ACHN (cell line): ENCODE data around the gene RYR3.

Source experiments
- DNase-seq: peaks from one replicate; pipeline ENCODE4 v3.0.0-alpha.2; 2015
- in situ Hi-C: cut with HindIII; loops from 2 replicates; pipeline ENCODE4 v1.10.0; 2017; ENCODE audit warnings: low sequenced_read_pairs, low pct_ligation_motif_present, low pct_unique_long_range_greater_than_20kb

RYR3 gene

GRCh38 chr15:33313491-33313890 lies 2.7 kb downstream of the RYR3 start:
- DNase-seq: no peak
- in situ Hi-C loops: no loop called here

GRCh38 chr15:33314069-33314468 lies 3.3 kb downstream of the RYR3 start:
- in situ Hi-C loops: no loop called here
- peak; percentile 8 for DNase-seq

GRCh38 chr15:33315044-33315443 lies 4.3 kb downstream of the RYR3 start:
- in situ Hi-C loops: no loop called here
- DNase-seq: no peak

GRCh38 chr15:33317896-33318295 lies 7.1 kb downstream of the RYR3 start:
- DNase-seq: no peak
- in situ Hi-C loops: no loop called here

- DNase-seq: no peak
- in situ Hi-C loops: no loop called here
Observed at GRCh38 chr15:33320017-33320416, 9.2 kb downstream of the RYR3 start.

- in situ Hi-C loops: no loop called here
- DNase-seq: no peak
Observed at GRCh38 chr15:33322091-33322490, 11.3 kb downstream of the RYR3 start.

GRCh38 chr15:33324609-33325008 lies 13.8 kb downstream of the RYR3 start:
- no peak for DNase-seq
- in situ Hi-C loops: no loop called here

GRCh38 chr15:33326908-33327307 lies 16.1 kb downstream of the RYR3 start:
- in situ Hi-C loops: no loop called here
- DNase-seq: no peak

- no peak for DNase-seq
- in situ Hi-C loops: no loop called here
Observed at GRCh38 chr15:33328106-33328505, 17.3 kb downstream of the RYR3 start.

GRCh38 chr15:33329457-33329856 lies 18.7 kb downstream of the RYR3 start:
- no peak for DNase-seq
- in situ Hi-C loops: no loop called here

- in situ Hi-C loops: no loop called here
- DNase-seq: no peak
Observed at GRCh38 chr15:33330931-33331330, 20.2 kb downstream of the RYR3 start.

GRCh38 chr15:33341953-33342352 lies 31.2 kb downstream of the RYR3 start:
- in situ Hi-C loops: no loop called here
- DNase-seq: no peak

GRCh38 chr15:33343275-33343674 lies 32.5 kb downstream of the RYR3 start:
- no peak for DNase-seq
- in situ Hi-C loops: no loop called here

- in situ Hi-C loops: no loop called here
- DNase-seq: no peak
Observed at GRCh38 chr15:33344111-33344510, 33.3 kb downstream of the RYR3 start.

GRCh38 chr15:33344530-33344929 lies 33.8 kb downstream of the RYR3 start:
- DNase-seq: no peak
- in situ Hi-C loops: no loop called here

- in situ Hi-C loops: no loop called here
Observed at GRCh38 chr15:33354411-33354810, 43.6 kb downstream of the RYR3 start.

GRCh38 chr15:33357845-33358244 lies 47.1 kb downstream of the RYR3 start:
- DNase-seq: no peak
- in situ Hi-C loops: no loop called here

More at GRCh38 chr15:33354411-33354810, 43.6 kb downstream of the RYR3 start:
- DNase-seq: no peak

GRCh38 chr15:33358306-33358705 lies 47.5 kb downstream of the RYR3 start:
- in situ Hi-C loops: no loop called here
- no peak for DNase-seq

- no peak for DNase-seq
- in situ Hi-C loops: no loop called here
Observed at GRCh38 chr15:33360886-33361285, 50.1 kb downstream of the RYR3 start.

GRCh38 chr15:33369941-33370622 lies 59.3 kb downstream of the RYR3 start:
- DNase-seq: no peak

GRCh38 chr15:33370623-33371020 lies 59.9 kb downstream of the RYR3 start:
- DNase-seq: no peak
- in situ Hi-C loops: no loop called here

More at GRCh38 chr15:33369941-33370622, 59.3 kb downstream of the RYR3 start:
- in situ Hi-C loops: no loop called here
